HL-60 (cell line): ENCODE measurements around the gene GPHN.
A peak's percentile ranks its signal among the peaks of the same experiment; 100 is the strongest.

Experiments used
- DNase-seq, 2 experiments: peaks; one replicate each; pipeline ENCODE4 v3.0.0-alpha.2; 2010 to 2020; ENCODE audit warnings: low read depth in 1 of 2, low spot score in 1 of 2
- H3K27ac ChIP-seq: fragments of 250-450 bp; sonication (Bioruptor Pico); replicated peaks from 2 replicates; pipeline ENCODE4 v1.5.1; 2020; ENCODE audit warnings: mild to moderate bottlenecking, moderate library complexity
- H3K27me3 ChIP-seq: fragments of 250-450 bp; sonication (Bioruptor Pico); 2 replicates; pipeline ENCODE4 v1.5.1; 2021; ENCODE audit warnings: mild to moderate bottlenecking, moderate library complexity; ENCODE audit not compliant: insufficient read depth, poor library complexity, severe bottlenecking
- H3K4me3 ChIP-seq: replicated peaks from 2 replicates; pipeline ENCODE4 v1.5.1; 2011; ENCODE audit warnings: mild to moderate bottlenecking, control low read depth, low read length; ENCODE audit not compliant: insufficient read depth
- GABPA ChIP-seq: IDR thresholded peaks from 2 replicates; pipeline ENCODE4 v1.6.1; 2012; ENCODE audit warnings: low read depth
- POLR2AphosphoS5 ChIP-seq: IDR thresholded peaks from 2 replicates; pipeline ENCODE4 v1.6.1; 2012; ENCODE audit warnings: low read depth
- REST ChIP-seq: IDR thresholded peaks from 2 replicates; pipeline ENCODE4 v1.6.1; 2012; ENCODE audit warnings: low read depth; ENCODE audit not compliant: insufficient replicate concordance
- SPI1 ChIP-seq: IDR thresholded peaks from 2 replicates; pipeline ENCODE4 v1.6.1; 2012; ENCODE audit warnings: low read depth, mild to moderate bottlenecking, borderline replicate concordance
- TF ChIP-seq, protein P1 (sequence below): IDR thresholded peaks from one replicate; pipeline ENCODE4 v1.5.1; 2011; ENCODE audit warnings: low read length, control low read depth, inconsistent platforms; ENCODE audit not compliant: insufficient read depth

GPHN gene

GRCh38 chr14:66514213-66514612, 6.3 kb downstream of the GPHN start:
- Histone ChIP-seq H3K4me3 (no peak overlapping the region), H3K27me3 (no peaks in the 10 kb centered on the region), H3K27ac (no peak overlapping the region)
- TF ChIP-seq, protein P1, sequence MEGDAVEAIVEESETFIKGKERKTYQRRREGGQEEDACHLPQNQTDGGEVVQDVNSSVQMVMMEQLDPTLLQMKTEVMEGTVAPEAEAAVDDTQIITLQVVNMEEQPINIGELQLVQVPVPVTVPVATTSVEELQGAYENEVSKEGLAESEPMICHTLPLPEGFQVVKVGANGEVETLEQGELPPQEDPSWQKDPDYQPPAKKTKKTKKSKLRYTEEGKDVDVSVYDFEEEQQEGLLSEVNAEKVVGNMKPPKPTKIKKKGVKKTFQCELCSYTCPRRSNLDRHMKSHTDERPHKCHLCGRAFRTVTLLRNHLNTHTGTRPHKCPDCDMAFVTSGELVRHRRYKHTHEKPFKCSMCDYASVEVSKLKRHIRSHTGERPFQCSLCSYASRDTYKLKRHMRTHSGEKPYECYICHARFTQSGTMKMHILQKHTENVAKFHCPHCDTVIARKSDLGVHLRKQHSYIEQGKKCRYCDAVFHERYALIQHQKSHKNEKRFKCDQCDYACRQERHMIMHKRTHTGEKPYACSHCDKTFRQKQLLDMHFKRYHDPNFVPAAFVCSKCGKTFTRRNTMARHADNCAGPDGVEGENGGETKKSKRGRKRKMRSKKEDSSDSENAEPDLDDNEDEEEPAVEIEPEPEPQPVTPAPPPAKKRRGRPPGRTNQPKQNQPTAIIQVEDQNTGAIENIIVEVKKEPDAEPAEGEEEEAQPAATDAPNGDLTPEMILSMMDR: no peak
- TF ChIP-seq REST (no peak), SPI1 (no peak), POLR2AphosphoS5 (no peak), GABPA (no peak)
- DNase-seq: peak in 1 of 2 experiments; percentile 52

- H3K27ac ChIP-seq: no peak overlapping the region
- no peak overlapping the region for H3K4me3 ChIP-seq
- no peaks in the 10 kb centered on the region for H3K27me3 ChIP-seq
- TF ChIP-seq GABPA (no peak), SPI1 (no peak)
- DNase-seq: no peak
Observed at GRCh38 chr14:66530526-66530925, 22.6 kb downstream of the GPHN start.

DNA sequence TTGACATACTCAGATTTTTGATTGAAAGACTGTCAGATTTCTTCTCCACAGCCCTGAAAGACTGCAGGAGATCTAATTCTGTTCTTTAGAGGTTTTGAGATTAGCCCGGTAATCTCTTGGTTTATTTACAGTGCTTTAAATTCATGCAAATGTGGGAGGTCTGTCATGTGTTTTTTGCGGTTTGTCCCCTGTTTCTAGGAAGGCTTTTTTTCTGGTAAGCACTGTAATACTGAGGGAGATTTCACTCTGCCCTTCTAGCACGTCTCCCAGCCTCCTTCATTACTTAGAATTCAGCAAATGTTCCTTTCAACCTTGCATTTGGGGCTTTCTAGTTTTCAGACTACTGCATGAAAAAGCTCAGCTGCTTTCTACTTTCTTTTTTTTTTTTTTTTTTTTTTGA, 31.1 kb downstream of the GPHN start:
- Histone ChIP-seq H3K4me3 (no peak overlapping the region), H3K27me3 (no peaks in the 10 kb centered on the region), H3K27ac (no peak overlapping the region)
- TF ChIP-seq GABPA (no peak), SPI1 (no peak), POLR2AphosphoS5 (no peak), REST (no peak)
- TF ChIP-seq, protein P1: no peak
- DNase-seq: no peak

DNA sequence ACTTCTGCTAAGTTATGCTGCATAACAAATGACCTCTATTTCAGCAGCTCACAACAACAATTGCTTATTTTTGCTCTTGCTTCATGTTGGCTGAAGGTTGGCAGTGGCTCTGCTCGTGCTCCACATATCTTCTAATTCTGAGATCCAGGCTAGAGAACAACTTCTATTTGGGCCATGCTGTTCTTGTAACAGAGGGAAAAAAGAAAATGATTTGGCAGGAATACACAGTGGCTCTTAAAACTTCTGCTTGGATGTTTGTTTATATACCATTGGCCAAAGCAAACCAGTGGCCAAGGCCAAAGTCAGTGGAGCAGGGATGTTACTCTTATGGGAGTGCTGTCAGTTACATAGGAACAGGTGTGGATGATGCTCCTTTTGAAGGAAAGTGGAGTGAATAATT, 32.1 kb downstream of the GPHN start:
- Histone ChIP-seq H3K27me3 (no peaks in the 10 kb centered on the region), H3K4me3 (no peak overlapping the region), H3K27ac (no peak overlapping the region)
- DNase-seq: no peak
- TF ChIP-seq GABPA: no peak
- TF ChIP-seq SPI1: no peak
- TF ChIP-seq POLR2AphosphoS5: no peak
- TF ChIP-seq, protein P1: no peak
- no peak for TF ChIP-seq REST
